CD4-positive, CD25-positive, alpha-beta regulatory T cell (primary cell): ENCODE results near the gene CFAP57. TPM values are rescaled to one million over a fixed set of nuclear protein-coding genes. Genes with fewer than 3 reads are reported as not detected.
A peak's percentile ranks its signal among the peaks of the same experiment; 100 is the strongest.

ENCODE experiments used
- ATAC-seq, 2 donors: fragments of 150-1000 bp; cut with Tn5 transposase; one replicate each; pipeline ENCODE4 v1.10.0; 2021; ENCODE audit warnings: low read depth in 2 of 2, moderate number of reproducible peaks in 2 of 2, moderate library complexity in 1 of 2
- DNase-seq, 3 donors: peaks; one replicate each; pipeline versions ENCODE4 v3.0.0 to v3.0.0-alpha.2; 2012 to 2022; ENCODE audit warnings: mixed read lengths in 1 of 3
- H3K27ac ChIP-seq: one replicate; pipeline ENCODE4 v1.7.0; 2013; ENCODE audit warnings: mild to moderate bottlenecking, low read length; ENCODE audit not compliant: insufficient read depth, poor library complexity, severe bottlenecking
- H3K27me3 ChIP-seq: one replicate; pipeline ENCODE4 v1.7.0; 2013; ENCODE audit warnings: low read length; ENCODE audit not compliant: control insufficient read depth, insufficient read depth
- H3K36me3 ChIP-seq: one replicate; pipeline ENCODE4 v1.7.0; 2013; ENCODE audit warnings: mild to moderate bottlenecking, low read length, moderate library complexity; ENCODE audit not compliant: control insufficient read depth, insufficient read depth
- H3K4me1 ChIP-seq: 2 replicates; pipeline ENCODE4 v1.7.0; 2013; ENCODE audit warnings: mild to moderate bottlenecking, low read length; ENCODE audit not compliant: insufficient read depth, control insufficient read depth, poor library complexity, severe bottlenecking
- H3K4me3 ChIP-seq: one replicate; pipeline ENCODE4 v1.7.0; 2013; ENCODE audit warnings: low read depth, mild to moderate bottlenecking, low read length, moderate library complexity
- H3K9me3 ChIP-seq, 2 experiments: 1 replicate in 1 of 2; 2 replicates in 1 of 2; pipeline ENCODE4 v1.7.0; 2013; ENCODE audit warnings: low read length in 2 of 2, mild to moderate bottlenecking in 1 of 2, moderate library complexity in 1 of 2; ENCODE audit not compliant: control insufficient read depth in 2 of 2
- H3K27ac Mint-ChIP-seq, 3 donors: one replicate each; pipeline ENCODE4 v1.8.0; 2020 to 2022; ENCODE audit warnings: mild to moderate bottlenecking in 3 of 3, mixed read lengths in 3 of 3, moderate library complexity in 2 of 3
- H3K27me3 Mint-ChIP-seq: one replicate; pipeline ENCODE4 v1.8.0; 2022; ENCODE audit warnings: mild to moderate bottlenecking, mixed read lengths
- H3K36me3 Mint-ChIP-seq: one replicate; pipeline ENCODE4 v1.8.0; 2020; ENCODE audit warnings: mixed read lengths
- H3K4me1 Mint-ChIP-seq, 4 donors: one replicate each; pipeline ENCODE4 v1.8.0; 2020 to 2022; ENCODE audit warnings: mixed read lengths in 4 of 4, mild to moderate bottlenecking in 1 of 4
- H3K4me3 Mint-ChIP-seq, 4 donors: one replicate each; pipeline ENCODE4 v1.8.0; 2020 to 2022; ENCODE audit warnings: mild to moderate bottlenecking in 4 of 4, mixed read lengths in 4 of 4, moderate library complexity in 3 of 4
- H3K9me3 Mint-ChIP-seq, 7 donors: one replicate each; pipeline ENCODE4 v1.8.0; 2020 to 2022; ENCODE audit warnings: mixed read lengths in 7 of 7, mild to moderate bottlenecking in 3 of 7, moderate library complexity in 2 of 7
- polyA plus RNA-seq, 4 donors: library from polyadenylated mRNA; unstranded; fragments of 300-500 nt; fragmentation: Illumina TruSeq; gene quantifications; one replicate each; pipeline ENCODE4 v1.2.3, GENCODE V29; 2021
- total RNA-seq: library from RNA; stranded (reverse); gene quantifications from one replicate; pipeline ENCODE4 v1.2.3, GENCODE V29; 2022

The CFAP57 gene
- total and polyA plus RNA-seq, 5 donors from 2014 or later, result 0.13 TPM; not detected in 4

- Mint-ChIP-seq H3K4me3 (no peak overlapping the region), H3K27me3 (peaks cover 32% of the 10 kb centered on the region), H3K4me1 (no peaks in the 10 kb centered on the region), H3K36me3 (no peaks in the 10 kb centered on the region), H3K27ac (no peak overlapping the region), H3K9me3 (peaks cover 0 to 2% (median 0%) of the 10 kb centered on the region in 7 donors)
- no peak for DNase-seq
- no peak overlapping the region for H3K4me3 ChIP-seq
- no peaks in the 10 kb centered on the region for H3K4me1 ChIP-seq
- H3K9me3 ChIP-seq, result no peaks in the 10 kb centered on the region
- H3K27me3 ChIP-seq, result no peaks in the 10 kb centered on the region
- H3K36me3 ChIP-seq, result no peaks in the 10 kb centered on the region
- ATAC-seq, result no peak
- no peak overlapping the region for H3K27ac ChIP-seq
These were observed 75.3 kb downstream of the CFAP57 start for GRCh38 chr1:43247256-43247921.

- Histone ChIP-seq H3K27me3 (no peaks in the 10 kb centered on the region), H3K4me1 (no peaks in the 10 kb centered on the region), H3K27ac (no peak overlapping the region), H3K4me3 (no peak overlapping the region), H3K36me3 (no peaks in the 10 kb centered on the region), H3K9me3 (no peaks in the 10 kb centered on the region)
- Mint-ChIP-seq H3K27me3 (peaks cover 30% of the 10 kb centered on the region), H3K36me3 (no peaks in the 10 kb centered on the region), H3K4me3 (no peak overlapping the region), H3K4me1 (no peaks in the 10 kb centered on the region), H3K27ac (no peak overlapping the region), H3K9me3 (peaks cover 0 to 2% (median 0%) of the 10 kb centered on the region in 7 donors)
- no peak for ATAC-seq
- no peak for DNase-seq
These were observed 78.2 kb downstream of the CFAP57 start for GRCh38 chr1:43250351-43250761.

- DNase-seq (no peak), ATAC-seq (no peak)
- Mint-ChIP-seq H3K36me3 (no peaks in the 10 kb centered on the region), H3K27ac (no peak overlapping the region), H3K4me1 (no peaks in the 10 kb centered on the region), H3K9me3 (peaks cover 0 to 2% (median 0%) of the 10 kb centered on the region in 7 donors), H3K4me3 (no peak overlapping the region), H3K27me3 (peaks cover 23% of the 10 kb centered on the region)
- Histone ChIP-seq H3K4me3 (no peak overlapping the region), H3K9me3 (no peaks in the 10 kb centered on the region), H3K27me3 (no peaks in the 10 kb centered on the region), H3K27ac (no peak overlapping the region), H3K36me3 (no peaks in the 10 kb centered on the region), H3K4me1 (no peaks in the 10 kb centered on the region)
These were observed 78.9 kb downstream of the CFAP57 start for GRCh38 chr1:43251024-43251423.

GRCh38 chr1:43252225-43252624 lies 80.1 kb downstream of the CFAP57 start:
- Mint-ChIP-seq H3K27me3 (peaks cover 21% of the 10 kb centered on the region), H3K4me1 (no peaks in the 10 kb centered on the region), H3K36me3 (no peaks in the 10 kb centered on the region), H3K9me3 (no peaks in the 10 kb centered on the region), H3K27ac (peak overlapping the region in 1 of 3 donors; percentile 40), H3K4me3 (no peak overlapping the region)
- no peak overlapping the region for H3K27ac ChIP-seq
- H3K27me3 ChIP-seq, result no peaks in the 10 kb centered on the region
- no peaks in the 10 kb centered on the region for H3K4me1 ChIP-seq
- no peak overlapping the region for H3K4me3 ChIP-seq
- DNase-seq (no peak), ATAC-seq (no peak)
- H3K9me3 ChIP-seq, result no peaks in the 10 kb centered on the region
- no peaks in the 10 kb centered on the region for H3K36me3 ChIP-seq

- H3K27ac Mint-ChIP-seq, result no peak overlapping the region
These were observed 81.0 kb downstream of the CFAP57 start for GRCh38 chr1:43253173-43253572.

GRCh38 chr1:43253876-43254275 lies 81.7 kb downstream of the CFAP57 start:
- Histone ChIP-seq H3K4me1 (no peaks in the 10 kb centered on the region), H3K9me3 (no peaks in the 10 kb centered on the region), H3K36me3 (no peaks in the 10 kb centered on the region), H3K27me3 (no peaks in the 10 kb centered on the region), H3K27ac (no peak overlapping the region), H3K4me3 (no peak overlapping the region)
- DNase-seq (no peak), ATAC-seq (no peak)
- Mint-ChIP-seq H3K9me3 (peaks cover 0 to 2% (median 0%) of the 10 kb centered on the region in 7 donors), H3K27me3 (peaks cover 21% of the 10 kb centered on the region), H3K36me3 (no peaks in the 10 kb centered on the region), H3K4me1 (no peaks in the 10 kb centered on the region), H3K27ac (no peak overlapping the region), H3K4me3 (no peak overlapping the region)

More at GRCh38 chr1:43253173-43253572, 81.0 kb downstream of the CFAP57 start:
- Mint-ChIP-seq H3K4me1 (no peaks in the 10 kb centered on the region), H3K4me3 (no peak overlapping the region), H3K36me3 (no peaks in the 10 kb centered on the region), H3K9me3 (peaks cover 0 to 1% (median 0%) of the 10 kb centered on the region in 7 donors), H3K27me3 (peaks cover 21% of the 10 kb centered on the region)
- Histone ChIP-seq H3K9me3 (no peaks in the 10 kb centered on the region), H3K4me1 (no peaks in the 10 kb centered on the region), H3K4me3 (no peak overlapping the region), H3K27me3 (no peaks in the 10 kb centered on the region), H3K27ac (no peak overlapping the region), H3K36me3 (no peaks in the 10 kb centered on the region)
- DNase-seq (no peak), ATAC-seq (no peak)

GRCh38 chr1:43255438-43256210 lies 83.5 kb downstream of the CFAP57 start:
- Mint-ChIP-seq H3K9me3 (peaks cover 0 to 2% (median 0%) of the 10 kb centered on the region in 7 donors), H3K4me1 (no peaks in the 10 kb centered on the region), H3K4me3 (no peak overlapping the region), H3K36me3 (no peaks in the 10 kb centered on the region), H3K27me3 (peaks cover 14% of the 10 kb centered on the region), H3K27ac (no peak overlapping the region)
- DNase-seq (no peak), ATAC-seq (no peak)
- no peaks in the 10 kb centered on the region for H3K9me3 ChIP-seq
- no peak overlapping the region for H3K4me3 ChIP-seq
- H3K36me3 ChIP-seq, result no peaks in the 10 kb centered on the region
- no peaks in the 10 kb centered on the region for H3K4me1 ChIP-seq
- no peak overlapping the region for H3K27ac ChIP-seq
- H3K27me3 ChIP-seq, result no peaks in the 10 kb centered on the region
